GM19467 (cell line): ENCODE data around the gene FLAD1.

ENCODE experiments used
- ATAC-seq: cut with Tn5 transposase; IDR thresholded peaks from one replicate; pipeline ENCODE4 v1.9.1; 2021; ENCODE audit warnings: mild to moderate bottlenecking, moderate library complexity; ENCODE audit not compliant: unreplicated experiment

Gene FLAD1

DNA sequence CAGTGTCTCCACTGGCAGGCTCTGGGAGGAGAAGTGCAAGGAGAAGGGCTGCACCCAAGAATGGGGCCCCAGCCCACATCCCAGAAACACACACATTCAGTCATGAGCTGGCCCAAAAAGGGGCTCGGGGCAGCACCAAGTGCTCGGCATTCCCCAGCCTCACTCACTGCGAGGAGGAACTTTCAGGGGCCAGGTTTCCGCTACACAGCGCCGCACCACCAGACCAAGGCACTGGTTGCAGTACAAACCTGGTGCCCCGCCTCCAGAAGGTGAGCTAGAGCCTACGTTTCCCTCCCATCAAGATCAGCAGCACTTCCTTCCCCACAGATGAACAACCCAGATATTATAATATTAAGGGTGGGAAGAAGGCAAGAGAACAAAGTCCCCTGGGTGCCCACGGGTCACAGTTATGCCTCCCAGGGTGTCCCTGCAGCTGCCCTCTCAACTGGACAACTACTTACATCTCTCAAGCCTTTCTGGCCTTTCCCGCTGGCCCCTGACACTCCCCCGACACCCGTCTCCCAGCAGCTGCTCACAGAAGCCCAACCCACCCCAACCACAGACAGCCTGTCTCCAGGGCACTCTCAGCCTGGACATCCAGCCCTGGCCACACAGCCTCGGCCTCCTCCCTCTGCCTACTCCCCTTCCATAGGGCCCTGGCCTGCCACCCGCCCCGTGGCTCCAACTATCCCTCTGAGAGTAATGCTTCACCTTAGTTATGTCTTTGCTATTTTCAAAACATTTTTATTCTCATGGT lies 31.1 kb upstream of the FLAD1 start:
- no peak for ATAC-seq

DNA sequence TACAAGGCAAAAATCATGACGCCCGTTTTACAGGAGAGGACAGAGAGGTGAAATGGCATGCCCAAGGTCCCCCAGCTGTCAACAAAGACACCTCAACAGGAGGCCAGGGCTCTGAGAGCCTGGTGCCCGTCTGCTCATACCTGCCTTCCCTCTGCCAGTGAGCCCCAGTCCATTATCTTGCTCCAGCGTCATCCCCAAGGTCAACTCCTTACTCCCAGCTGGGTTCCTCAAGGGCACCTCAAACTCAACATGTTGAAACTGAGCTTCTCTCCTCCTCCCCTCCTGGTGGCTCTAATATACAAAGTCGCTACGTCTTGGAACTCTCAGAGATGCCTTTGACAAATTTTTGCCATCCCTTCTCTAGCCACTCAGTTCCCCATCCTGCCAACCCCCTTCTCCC lies 30.5 kb upstream of the FLAD1 start:
- no peak for ATAC-seq

DNA sequence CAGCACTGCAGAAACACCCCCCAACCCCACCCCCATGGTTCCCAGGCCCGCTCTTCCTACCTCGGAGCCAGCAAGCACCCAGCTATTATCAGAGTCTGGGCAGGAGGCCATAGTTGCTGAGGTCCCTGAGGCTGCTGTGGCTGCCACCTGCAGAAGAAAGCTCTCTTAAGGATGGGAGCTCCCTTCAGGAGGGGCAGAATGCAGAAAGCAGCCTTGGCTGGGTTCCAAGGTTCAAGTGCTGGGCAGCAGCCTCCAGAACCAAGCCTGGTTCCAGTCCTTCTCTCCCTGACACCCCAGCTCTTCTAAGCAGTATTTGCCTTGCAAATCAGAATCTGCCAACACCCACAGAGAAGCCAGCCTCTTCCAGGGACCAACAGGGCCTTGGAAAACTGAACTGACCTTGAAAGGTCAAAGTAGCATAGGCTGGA lies 29.5 kb upstream of the FLAD1 start:
- ATAC-seq, result no peak

DNA sequence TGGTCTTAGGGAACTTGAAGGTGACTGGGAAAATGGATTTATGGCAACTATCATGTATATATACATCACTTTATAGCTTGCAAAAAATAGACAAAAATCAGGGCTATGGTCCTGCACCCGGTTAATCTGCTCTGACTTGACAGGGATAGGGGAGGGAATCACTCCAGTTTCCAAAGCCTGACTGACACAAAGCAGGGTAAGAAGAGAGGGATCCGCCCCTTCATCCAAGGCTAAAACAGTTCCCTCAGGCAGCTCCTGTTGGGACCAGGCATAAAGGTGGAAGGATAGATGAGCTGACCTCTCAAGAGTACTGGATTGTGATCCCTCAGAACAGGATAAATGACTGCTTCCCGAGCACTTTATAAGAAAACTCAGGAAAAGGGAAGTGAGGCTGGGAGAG lies 28.6 kb upstream of the FLAD1 start:
- ATAC-seq, result no peak

- ATAC-seq, result peak; percentile 49
Observed at GRCh38 chr1:154955039-154955717, 28.0 kb upstream of the FLAD1 start.

GRCh38 chr1:154955718-154956543 lies 27.2 kb upstream of the FLAD1 start, which contains the start of gene PBXIP1:
Gene PBXIP1 (minus strand): TSS chr1:154956099. CDS start chr1:154953721, 2,378 bp downstream.
- ATAC-seq, result peak; percentile 54

DNA sequence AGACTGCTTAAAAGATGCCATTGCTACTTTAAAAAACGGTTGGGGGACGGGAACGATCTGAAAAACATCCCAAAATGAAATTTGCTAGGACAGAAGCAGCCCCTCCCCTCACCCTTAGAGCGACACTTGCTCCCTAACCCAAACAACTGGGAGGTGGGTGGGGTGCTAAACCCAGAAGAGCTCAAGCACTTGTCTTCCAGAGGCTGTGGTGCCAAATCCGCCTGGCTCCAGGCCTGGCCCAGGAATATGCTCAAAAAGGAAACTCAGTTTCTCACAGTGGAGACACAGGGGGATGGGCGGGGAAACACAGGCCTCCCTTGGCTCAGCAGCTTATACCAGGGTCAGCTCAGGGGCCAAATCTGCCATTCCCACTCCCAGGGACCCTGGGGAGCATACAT lies 26.6 kb upstream of the FLAD1 start:
- no peak for ATAC-seq

- no peak for ATAC-seq
Observed at GRCh38 chr1:154957091-154957657, 26.0 kb upstream of the FLAD1 start.

DNA sequence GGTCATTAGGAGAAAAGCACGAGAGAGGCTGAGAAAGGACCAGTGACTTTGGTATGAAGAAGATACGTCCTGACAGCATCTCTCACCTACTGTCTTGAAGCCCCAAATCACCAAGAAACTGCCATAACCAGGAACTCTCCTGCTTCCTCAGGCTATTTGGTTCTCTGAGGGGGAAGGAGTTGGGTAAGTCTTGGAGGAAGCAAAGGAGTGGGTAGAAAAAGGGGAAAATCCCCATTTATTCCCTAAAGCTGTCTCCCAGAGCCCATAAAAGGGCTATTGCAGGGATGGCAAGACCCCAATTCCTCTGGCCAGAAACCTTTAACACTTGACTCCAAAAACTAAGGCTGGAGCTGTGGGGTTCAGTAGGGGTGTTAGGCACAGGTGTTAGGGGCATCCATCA lies 25.1 kb upstream of the FLAD1 start:
- no peak for ATAC-seq

DNA sequence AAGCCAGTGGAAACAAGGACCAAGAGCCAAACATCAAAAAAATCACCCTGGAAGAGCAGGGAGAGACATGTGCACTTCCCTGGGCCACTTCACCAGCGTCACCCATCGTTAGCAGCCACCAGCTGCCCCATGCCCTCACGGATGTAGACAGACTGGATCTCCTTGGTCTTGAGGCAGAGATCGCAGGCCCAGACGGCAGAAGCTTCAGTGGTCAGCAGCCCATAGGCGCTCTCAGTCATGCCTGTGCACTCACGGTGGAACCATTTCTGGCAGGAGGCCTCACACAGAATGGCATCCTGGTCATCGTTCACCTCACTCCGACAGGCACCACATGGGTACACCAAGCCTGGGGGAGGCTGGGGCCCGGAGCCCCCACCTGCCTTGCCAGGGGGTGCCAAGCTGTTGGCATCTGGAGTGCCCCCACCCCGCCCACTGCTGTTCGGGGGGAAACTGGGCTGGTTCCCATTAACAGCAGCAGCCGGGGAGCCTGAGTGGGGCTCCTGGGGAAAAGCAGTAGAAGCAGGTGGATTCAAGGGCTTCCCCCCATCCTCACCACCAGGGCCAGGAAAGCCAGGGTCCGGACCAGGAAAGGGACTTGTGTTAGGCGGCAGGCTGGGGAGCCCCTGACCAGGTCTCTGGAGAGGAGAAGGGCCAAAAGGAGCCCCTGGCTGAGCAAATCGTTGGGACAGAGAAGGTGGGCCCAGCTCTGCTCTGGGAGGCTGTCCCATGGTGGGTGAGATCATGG lies 24.3 kb upstream of the FLAD1 start:
- ATAC-seq, result no peak

GRCh38 chr1:154959426-154959780 lies 23.7 kb upstream of the FLAD1 start:
- ATAC-seq, result no peak

- ATAC-seq, result no peak
Observed at GRCh38 chr1:154960446-154961136, 22.6 kb upstream of the FLAD1 start.

GRCh38 chr1:154961207-154962155 lies 21.7 kb upstream of the FLAD1 start, which contains the start of gene PYGO2:
Gene PYGO2 (minus strand): TSS chr1:154961782. CDS start chr1:154961576, 206 bp downstream.
- peak; percentile 64 for ATAC-seq

DNA sequence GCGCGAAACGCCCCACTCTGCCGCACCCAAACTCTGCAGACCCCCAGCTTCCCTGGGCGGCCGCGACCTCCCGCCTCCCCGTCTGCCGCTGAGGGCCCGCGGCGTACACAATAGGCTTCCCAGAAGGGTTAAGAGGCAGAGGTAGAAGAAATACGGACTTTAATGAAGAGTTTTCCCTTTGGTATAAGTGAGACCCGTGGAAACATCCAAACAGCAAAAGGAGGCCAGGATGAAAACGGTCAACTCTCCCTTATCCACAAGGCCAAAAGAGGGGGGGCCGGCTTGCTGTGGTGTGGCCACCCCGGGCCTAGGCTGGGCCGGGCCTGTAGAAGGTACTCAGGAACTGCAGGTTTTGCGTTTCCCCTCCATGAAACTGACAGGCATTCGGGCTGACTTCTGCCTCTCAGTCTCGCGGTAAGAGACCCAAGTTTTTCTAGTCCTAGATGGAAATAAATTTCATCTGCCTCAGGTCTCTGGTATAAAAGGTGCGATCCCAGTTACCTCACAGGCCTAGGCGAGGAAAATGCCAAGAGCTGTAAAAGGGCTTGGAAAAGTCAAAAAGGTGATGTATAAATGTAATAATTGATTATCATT lies 20.9 kb upstream of the FLAD1 start:
- ATAC-seq, result peak; percentile 18

DNA sequence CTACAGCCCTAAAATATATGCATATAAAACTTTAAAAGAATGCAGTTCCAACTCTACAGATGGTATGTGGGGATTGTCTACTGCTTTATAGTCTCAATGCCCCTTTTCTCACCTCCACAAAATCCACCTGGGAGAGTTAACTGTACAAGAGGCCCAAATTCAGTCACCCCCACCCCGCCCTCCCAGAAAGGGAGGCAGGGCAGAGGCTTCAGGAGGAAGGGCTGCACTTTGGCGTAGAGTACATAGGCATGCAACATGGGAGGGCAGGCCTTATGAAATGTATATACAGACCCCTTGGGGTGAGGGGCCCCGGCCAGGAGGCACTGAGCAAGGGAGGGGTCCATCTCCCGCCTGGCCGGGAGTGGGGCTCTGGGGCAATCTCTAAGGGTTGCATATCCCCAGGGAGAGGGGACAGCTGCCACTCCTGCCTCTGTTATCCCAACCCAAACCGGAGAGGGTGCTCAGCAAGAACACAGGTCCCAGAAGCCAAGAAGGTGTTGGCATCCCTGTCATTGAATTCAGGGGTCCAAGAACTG lies 20.3 kb upstream of the FLAD1 start:
- ATAC-seq, result no peak

- no peak for ATAC-seq
Observed at GRCh38 chr1:154963643-154964042, 19.5 kb upstream of the FLAD1 start.

GRCh38 chr1:154964359-154964758 lies 18.8 kb upstream of the FLAD1 start:
- no peak for ATAC-seq

- ATAC-seq, result no peak
Observed at GRCh38 chr1:154966111-154966510, 17.0 kb upstream of the FLAD1 start.
